HepG2 (cell line): ENCODE data around the gene PRICKLE2. TPM values are rescaled to one million over a fixed set of nuclear protein-coding genes. Genes with fewer than 3 reads are reported as not detected.

Experiments
- ATAC-seq: fragments of 200-7000 bp; cut with Tn5 transposase; 3 replicates; pipeline ENCODE4 v1.9.1; 2020; ENCODE audit warnings: mild to moderate bottlenecking, moderate library complexity
- BruUV-seq: library from RNA; stranded (reverse); fragments of 400-500 nt; replicated peaks from 2 replicates; lab custom pipeline; 2021; lab: Mats Ljungman, UMichigan
- CTCF ChIA-PET: fragments of 300-600 bp; formaldehyde crosslinking; extraction: SDS; loops from one replicate; lab custom pipeline; 2021; ENCODE audit warnings: low total read pairs, inconsistent platforms, low intra/inter-chr PET ratio; lab: Yijun Ruan, JAX
- POLR2A ChIA-PET: fragments of 350-600 bp; sonication (Branson Sonifier 250); formaldehyde crosslinking; loops from one replicate; lab custom pipeline; 2020; ENCODE audit warnings: antibody characterized with exemption, inconsistent platforms; lab: Yijun Ruan, JAX
- DNase-seq: peaks from one replicate; pipeline ENCODE4 v3.0.0-alpha.2; 2015; ENCODE audit warnings: low spot score
- FAIRE-seq: peaks from 3 replicates; lab custom pipeline; 2011; peaks lifted over from hg19 to GRCh38; lab: Jason Lieb, UNC
- H2AFZ ChIP-seq: one replicate; pipeline ENCODE4 v1.6.1; 2011; ENCODE audit warnings: low read length, inconsistent platforms
- H3K27ac ChIP-seq: fragments of 300-600 bp; 3 replicates; pipeline ENCODE4 v1.8.0; 2011; ENCODE audit warnings: mixed run types, mild to moderate bottlenecking, mixed read lengths, low read length, inconsistent platforms; ENCODE audit not compliant: insufficient read depth; ENCODE audit errors: extremely low read length
- H3K27me3 ChIP-seq, 2 experiments: fragments of 200-600 bp in 1 of 2; 2 replicates in 1 of 2; 3 replicates in 1 of 2; pipeline versions ENCODE4 v1.6.0 to v1.8.0; 2011; ENCODE audit warnings: low read length in 2 of 2, mild to moderate bottlenecking in 2 of 2, moderate library complexity in 2 of 2, inconsistent platforms in 1 of 2; ENCODE audit not compliant: insufficient read depth in 2 of 2, control insufficient read depth in 1 of 2
- H3K36me3 ChIP-seq, 2 experiments: fragments of 200-600 bp in 1 of 2; replicated peaks in 1 of 2; 2 replicates in 1 of 2; 3 replicates in 1 of 2; pipeline versions ENCODE4 v1.5.1 to v1.8.0; 2011; ENCODE audit warnings: low read length in 2 of 2, inconsistent platforms in 1 of 2; ENCODE audit not compliant: insufficient read depth in 2 of 2, control insufficient read depth in 1 of 2
- H3K4me1 ChIP-seq: 2 replicates; pipeline ENCODE4 v1.5.1; 2012; ENCODE audit warnings: low read length, inconsistent platforms; ENCODE audit not compliant: insufficient read depth
- H3K4me2 ChIP-seq: 2 replicates; pipeline ENCODE4 v1.6.0; 2011; ENCODE audit warnings: low read depth, low read length, inconsistent platforms
- H3K4me3 ChIP-seq, 3 experiments: fragments of 200-600 bp in 1 of 3; sonication (generic), shearing (Covaris generic) in 1 of 3; replicated peaks in 1 of 3; 2 replicates each; pipeline ENCODE4 v1.5.1; 2011 to 2016; ENCODE audit warnings: low read length in 3 of 3, inconsistent platforms in 2 of 3, low read depth in 2 of 3, mild to moderate bottlenecking in 2 of 3, control low read depth in 1 of 3, mixed read lengths in 1 of 3; ENCODE audit not compliant: insufficient read depth in 1 of 3
- H3K79me2 ChIP-seq: one replicate; pipeline ENCODE4 v1.6.1; 2011; ENCODE audit warnings: low read length, inconsistent platforms; ENCODE audit not compliant: insufficient read depth
- H3K9ac ChIP-seq: 2 replicates; pipeline ENCODE4 v1.6.0; 2011; ENCODE audit warnings: mild to moderate bottlenecking, low read depth, low read length, inconsistent platforms; ENCODE audit not compliant: insufficient read depth
- H3K9me3 ChIP-seq: 2 replicates; pipeline ENCODE4 v1.5.1; 2012; ENCODE audit warnings: mild to moderate bottlenecking, low read length
- H4K20me1 ChIP-seq: 2 replicates; pipeline ENCODE4 v1.6.0; 2011; ENCODE audit warnings: inconsistent platforms, mild to moderate bottlenecking, low read length, moderate library complexity; ENCODE audit not compliant: insufficient read depth
- ATF7 ChIP-seq, 2 experiments: fragments of 450-650 bp in 1 of 2; sonication (generic) in 1 of 2; formaldehyde crosslinking in 1 of 2; IDR thresholded peaks; 2 replicates each; pipeline versions ENCODE4 v1.4.0 to v1.6.1; 2016 to 2020; ENCODE audit warnings: antibody characterized with exemption in 1 of 2, mild to moderate bottlenecking in 1 of 2, missing genetic modification reagents in 1 of 2
- E2F1 ChIP-seq: sonication (generic); formaldehyde crosslinking; IDR thresholded peaks from 2 replicates; pipeline ENCODE4 v1.5.0; 2020; ENCODE audit warnings: missing genetic modification reagents
- FOSL1 ChIP-seq: sonication (generic); formaldehyde crosslinking; IDR thresholded peaks from 2 replicates; pipeline ENCODE4 v1.9.0; 2021; ENCODE audit warnings: missing genetic modification reagents, borderline replicate concordance
- HES4 ChIP-seq: sonication (generic); formaldehyde crosslinking; IDR thresholded peaks from 2 replicates; pipeline ENCODE4 v1.9.0; 2021; ENCODE audit warnings: mild to moderate bottlenecking, missing genetic modification reagents, borderline replicate concordance
- JARID2 ChIP-seq: sonication (generic); formaldehyde crosslinking; IDR thresholded peaks from 2 replicates; pipeline ENCODE4 v1.8.1; 2023; ENCODE audit warnings: missing genetic modification reagents, inconsistent platforms; ENCODE audit not compliant: insufficient replicate concordance
- MNT ChIP-seq: fragments of 450-650 bp; IDR thresholded peaks from 2 replicates; pipeline ENCODE4 v1.6.1; 2016
- PCBP2 ChIP-seq: fragments of 200-400 bp; formaldehyde crosslinking; optimal IDR thresholded peaks from 2 replicates; pipeline ENCODE3; 2018; ENCODE audit warnings: low read length, low read depth; ENCODE audit not compliant: poor library complexity, severe bottlenecking
- RORA ChIP-seq: sonication (generic); formaldehyde crosslinking; IDR thresholded peaks from 2 replicates; pipeline ENCODE4 v1.5.0; 2020; ENCODE audit warnings: mild to moderate bottlenecking, missing genetic modification reagents, moderate library complexity
- RXRB ChIP-seq: IDR thresholded peaks from 2 replicates; pipeline ENCODE4 v1.6.1; 2016; ENCODE audit warnings: borderline replicate concordance, missing genetic modification reagents, missing compliant biosample characterization
- ZNF12 ChIP-seq: sonication (generic); formaldehyde crosslinking; IDR thresholded peaks from 2 replicates; pipeline ENCODE4 v1.5.0; 2020; ENCODE audit warnings: missing genetic modification reagents
- WGBS: methylation state at CpG from one replicate; pipeline ENCODE4 v1.1.6; 2017; ENCODE audit warnings: low lambda C conversion rate; 5-methylcytosine and 5-hydroxymethylcytosine counted together
- in situ Hi-C: cut with HindIII; loops from 2 replicates; pipeline ENCODE4 v1.10.0; 2017; ENCODE audit warnings: low pct_unique_long_range_greater_than_20kb; ENCODE audit not compliant: extremely low pct_ligation_motif_present
- intact Hi-C: fragments of 100-400 bp; cut with micrococcal nuclease; formaldehyde crosslinking; loops from one replicate; pipeline ENCODE4 v1.10.0; 2022; ENCODE audit not compliant: unreplicated experiment
- polyA plus RNA-seq, 8 experiments: library from polyadenylated mRNA; depleted of rRNA in 3 of 8; stranded (reverse) in 7 of 8; unstranded in 1 of 8; fragments of >200 nt; fragmentation: Illumina TruSeq in 4 of 8; extraction: Trizol in 4 of 8; gene quantifications; 2 replicates each; pipeline versions ENCODE4 v1.2.1 to v1.2.3, GENCODE V29; 2011 to 2016; ENCODE audit warnings: low read depth in 4 of 8, missing spikeins in 1 of 8, mixed read lengths in 1 of 8; ENCODE audit not compliant: insufficient read depth in 1 of 8
- total RNA-seq, 5 experiments: library from RNA; depleted of rRNA; stranded (reverse); fragments of >200 nt; fragmentation: Illumina TruSeq; extraction: Trizol; gene quantifications; 2 replicates each; pipeline ENCODE4 v1.2.3, GENCODE V29; 2016; ENCODE audit warnings: low read depth in 1 of 5
- TF ChIP-seq, protein P1 (sequence below): sonication (generic); formaldehyde crosslinking; IDR thresholded peaks from 2 replicates; pipeline ENCODE4 v1.8.1; 2022; ENCODE audit warnings: low read depth, mild to moderate bottlenecking, missing genetic modification reagents
- TF ChIP-seq, protein P2 (sequence below): sonication (generic); formaldehyde crosslinking; IDR thresholded peaks from 2 replicates; pipeline ENCODE4 v1.8.1; 2022; ENCODE audit warnings: mild to moderate bottlenecking, missing genetic modification reagents

Gene PRICKLE2
- total and polyA plus RNA-seq, 2 of the 13 experiments (the other 11 are each of a cell fraction or from before 2014, with no cell fraction given), result 0.01 to 0.07 TPM

DNA sequence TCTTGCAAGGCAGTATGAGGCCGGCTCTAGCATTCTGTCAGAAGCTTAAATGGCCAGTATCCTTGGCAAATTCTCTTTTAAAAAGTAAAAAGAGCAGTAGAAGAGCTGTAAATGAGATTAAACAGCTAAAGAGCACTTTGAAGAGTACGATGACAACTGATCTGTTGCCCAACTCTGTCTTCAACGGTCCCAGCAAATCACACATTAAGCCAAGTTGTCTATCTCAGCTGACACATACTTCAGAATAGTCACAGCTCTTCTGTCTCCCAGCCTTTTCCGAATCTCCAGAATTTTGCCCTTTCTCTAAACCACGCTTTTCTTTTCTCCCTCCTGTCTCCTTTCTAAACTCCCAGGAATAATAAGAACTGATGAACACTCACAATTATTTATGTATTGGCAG, 51.7 kb downstream of the PRICKLE2 start:
- peaks cover 12% of the 10 kb centered on the region for H3K4me1 ChIP-seq
- no peak for DNase-seq
- in situ Hi-C loops (no loop called here), intact Hi-C loops (no loop called here)
- ATAC-seq, result no peak
- 13% methylated on average over 5 of the region's 5 CpGs for WGBS
- no peaks in the 10 kb centered on the region for H3K79me2 ChIP-seq
- POLR2A ChIA-PET, result no interaction called here
- H3K4me3 ChIP-seq, result no peak overlapping the region
- H3K27me3 ChIP-seq, result no peaks in the 10 kb centered on the region; a peak in 1 of 5 replicates
- H3K36me3 ChIP-seq, result no peaks in the 10 kb centered on the region
- no peak overlapping the region for H3K27ac ChIP-seq
- no peak overlapping the region for H2AFZ ChIP-seq
- H3K9me3 ChIP-seq, result no peaks in the 10 kb centered on the region
- H4K20me1 ChIP-seq, result no peaks in the 10 kb centered on the region
- no peak for FAIRE-seq
- H3K9ac ChIP-seq, result no peak overlapping the region
- H3K4me2 ChIP-seq, result no peak overlapping the region
- BruUV-seq, result no TSS peak
- CTCF ChIA-PET, result no interaction called here
- TF ChIP-seq MNT, result no peak

DNA sequence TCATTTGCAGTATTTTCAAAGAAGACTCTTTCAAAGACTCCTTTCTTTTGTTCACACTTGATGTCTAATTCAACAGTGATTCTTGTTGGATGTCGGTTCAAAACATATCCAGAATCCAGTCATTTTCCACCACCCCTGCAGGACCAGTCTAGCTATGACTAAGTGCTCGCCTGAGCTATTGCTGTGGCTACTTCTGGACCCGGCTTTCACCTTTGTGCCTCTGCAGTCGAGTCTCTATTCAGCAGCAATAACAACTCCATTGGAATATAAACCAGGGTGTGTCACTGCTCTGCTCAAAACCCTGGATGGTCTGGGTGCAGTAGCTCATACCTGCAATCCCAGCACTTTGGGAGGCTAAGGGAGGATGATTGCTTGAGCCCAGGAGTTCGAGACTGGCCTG, 55.0 kb downstream of the PRICKLE2 start:
- in situ Hi-C loops, result no loop called here
- TF ChIP-seq, protein P1, sequence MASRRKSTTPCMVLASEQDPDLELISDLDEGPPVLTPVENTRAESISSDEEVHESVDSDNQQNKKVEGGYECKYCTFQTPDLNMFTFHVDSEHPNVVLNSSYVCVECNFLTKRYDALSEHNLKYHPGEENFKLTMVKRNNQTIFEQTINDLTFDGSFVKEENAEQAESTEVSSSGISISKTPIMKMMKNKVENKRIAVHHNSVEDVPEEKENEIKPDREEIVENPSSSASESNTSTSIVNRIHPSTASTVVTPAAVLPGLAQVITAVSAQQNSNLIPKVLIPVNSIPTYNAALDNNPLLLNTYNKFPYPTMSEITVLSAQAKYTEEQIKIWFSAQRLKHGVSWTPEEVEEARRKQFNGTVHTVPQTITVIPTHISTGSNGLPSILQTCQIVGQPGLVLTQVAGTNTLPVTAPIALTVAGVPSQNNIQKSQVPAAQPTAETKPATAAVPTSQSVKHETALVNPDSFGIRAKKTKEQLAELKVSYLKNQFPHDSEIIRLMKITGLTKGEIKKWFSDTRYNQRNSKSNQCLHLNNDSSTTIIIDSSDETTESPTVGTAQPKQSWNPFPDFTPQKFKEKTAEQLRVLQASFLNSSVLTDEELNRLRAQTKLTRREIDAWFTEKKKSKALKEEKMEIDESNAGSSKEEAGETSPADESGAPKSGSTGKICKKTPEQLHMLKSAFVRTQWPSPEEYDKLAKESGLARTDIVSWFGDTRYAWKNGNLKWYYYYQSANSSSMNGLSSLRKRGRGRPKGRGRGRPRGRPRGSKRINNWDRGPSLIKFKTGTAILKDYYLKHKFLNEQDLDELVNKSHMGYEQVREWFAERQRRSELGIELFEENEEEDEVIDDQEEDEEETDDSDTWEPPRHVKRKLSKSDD, result no peak
- TF ChIP-seq ATF7 (IDR thresholded peaks at IDR 0.05) (no peak), ATF7 (CRISPR knock-in tag; IDR thresholded peaks at IDR 0.05) (no peak), ZNF12 (CRISPR knock-in tag) (no peak), RXRB (CRISPR knock-in tag) (no peak), RORA (CRISPR knock-in tag) (no peak), HES4 (CRISPR knock-in tag) (no peak), JARID2 (CRISPR knock-in tag) (no peak), FOSL1 (no peak), PCBP2 (no peak), E2F1 (no peak)
- TF ChIP-seq, protein P2, sequence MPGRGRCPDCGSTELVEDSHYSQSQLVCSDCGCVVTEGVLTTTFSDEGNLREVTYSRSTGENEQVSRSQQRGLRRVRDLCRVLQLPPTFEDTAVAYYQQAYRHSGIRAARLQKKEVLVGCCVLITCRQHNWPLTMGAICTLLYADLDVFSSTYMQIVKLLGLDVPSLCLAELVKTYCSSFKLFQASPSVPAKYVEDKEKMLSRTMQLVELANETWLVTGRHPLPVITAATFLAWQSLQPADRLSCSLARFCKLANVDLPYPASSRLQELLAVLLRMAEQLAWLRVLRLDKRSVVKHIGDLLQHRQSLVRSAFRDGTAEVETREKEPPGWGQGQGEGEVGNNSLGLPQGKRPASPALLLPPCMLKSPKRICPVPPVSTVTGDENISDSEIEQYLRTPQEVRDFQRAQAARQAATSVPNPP (CRISPR knock-in tag), result no peak

More for the DNA sequence above, 55.0 kb downstream of the PRICKLE2 start:
- Histone ChIP-seq H3K36me3 (no peaks in the 10 kb centered on the region), H3K79me2 (no peaks in the 10 kb centered on the region), H3K9ac (no peak overlapping the region), H2AFZ (no peak overlapping the region), H3K27me3 (no peaks in the 10 kb centered on the region), H4K20me1 (no peaks in the 10 kb centered on the region), H3K4me2 (no peak overlapping the region), H3K4me1 (peaks cover 12% of the 10 kb centered on the region), H3K4me3 (no peak overlapping the region), H3K27ac (no peak overlapping the region), H3K9me3 (no peaks in the 10 kb centered on the region)
- no TSS peak for BruUV-seq
- POLR2A ChIA-PET, result no interaction called here
- ATAC-seq (no peak), DNase-seq (no peak), FAIRE-seq (no peak)
- intact Hi-C loops, result no loop called here
- CTCF ChIA-PET, result no interaction called here
- 32% methylated on average over 5 of the region's 5 CpGs for WGBS
